Keratinocyte (primary cell): Measurements from ENCODE around the gene PRKCE.

Experiments
- EZH2 ChIP-seq: IDR thresholded peaks from one replicate; pipeline ENCODE4 v1.6.1; 2012; ENCODE audit warnings: inconsistent platforms, mild to moderate bottlenecking, low read length, moderate library complexity
- TF ChIP-seq, protein P1 (sequence below), 3 experiments: IDR thresholded peaks in 1 of 3; conservative IDR thresholded peaks in 1 of 3; optimal IDR thresholded peaks in 1 of 3; 2 replicates in 2 of 3; 3 replicates in 1 of 3; pipeline versions ENCODE3 to v1.5.1; 2011; ENCODE audit warnings: low read length in 3 of 3, mild to moderate bottlenecking in 3 of 3, moderate library complexity in 2 of 3, control low read depth in 1 of 3, inconsistent platforms in 1 of 3; ENCODE audit not compliant: insufficient read depth in 2 of 3; ENCODE audit errors: extremely low read depth in 1 of 3

DNA sequence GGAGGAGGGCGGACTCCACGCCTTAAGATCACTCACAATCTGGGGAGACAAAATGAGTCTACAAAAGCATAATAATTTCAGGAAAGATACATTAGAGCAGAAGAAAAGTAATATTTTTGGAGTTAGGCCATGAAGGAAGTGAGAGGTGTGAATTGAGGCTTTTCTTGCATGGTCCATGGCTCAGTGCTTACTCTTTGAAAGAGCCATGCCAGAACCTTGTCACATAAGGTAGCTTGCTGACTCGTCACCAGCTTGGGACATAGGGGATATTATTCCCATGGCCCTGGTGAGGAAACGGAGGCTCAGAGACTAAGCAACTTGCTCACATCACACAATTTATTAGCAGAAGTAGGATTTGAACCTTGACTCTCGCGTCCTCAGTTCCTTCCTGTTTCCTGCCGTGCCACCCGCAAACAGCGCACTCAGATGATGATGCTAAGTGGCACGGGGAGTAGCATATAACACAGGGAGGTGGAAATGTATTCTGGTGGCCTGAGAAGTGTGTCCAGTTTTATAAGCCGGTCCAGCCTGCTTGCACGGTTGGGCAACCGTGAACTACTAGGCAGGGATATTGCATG, 333.5 kb downstream of the PRKCE start:
- TF ChIP-seq EZH2 = no peak
- TF ChIP-seq, protein P1, sequence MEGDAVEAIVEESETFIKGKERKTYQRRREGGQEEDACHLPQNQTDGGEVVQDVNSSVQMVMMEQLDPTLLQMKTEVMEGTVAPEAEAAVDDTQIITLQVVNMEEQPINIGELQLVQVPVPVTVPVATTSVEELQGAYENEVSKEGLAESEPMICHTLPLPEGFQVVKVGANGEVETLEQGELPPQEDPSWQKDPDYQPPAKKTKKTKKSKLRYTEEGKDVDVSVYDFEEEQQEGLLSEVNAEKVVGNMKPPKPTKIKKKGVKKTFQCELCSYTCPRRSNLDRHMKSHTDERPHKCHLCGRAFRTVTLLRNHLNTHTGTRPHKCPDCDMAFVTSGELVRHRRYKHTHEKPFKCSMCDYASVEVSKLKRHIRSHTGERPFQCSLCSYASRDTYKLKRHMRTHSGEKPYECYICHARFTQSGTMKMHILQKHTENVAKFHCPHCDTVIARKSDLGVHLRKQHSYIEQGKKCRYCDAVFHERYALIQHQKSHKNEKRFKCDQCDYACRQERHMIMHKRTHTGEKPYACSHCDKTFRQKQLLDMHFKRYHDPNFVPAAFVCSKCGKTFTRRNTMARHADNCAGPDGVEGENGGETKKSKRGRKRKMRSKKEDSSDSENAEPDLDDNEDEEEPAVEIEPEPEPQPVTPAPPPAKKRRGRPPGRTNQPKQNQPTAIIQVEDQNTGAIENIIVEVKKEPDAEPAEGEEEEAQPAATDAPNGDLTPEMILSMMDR (optimal IDR thresholded peaks at IDR 0.05 in 1 of 3, IDR thresholded peaks at IDR 0.05 in 1 of 3, conservative IDR thresholded peaks at IDR 0.05 in 1 of 3; ENCODE audit: extremely low read depth in 1 of 3, insufficient read depth in 2 of 3, low read length in 3 of 3) = no peak
